Right lobe of liver (tissue), 4 donors: ENCODE measurements around the gene SLC24A5.

Experiments used
- POLR2A ChIP-seq: fragments of 450-650 bp; IDR thresholded peaks from one replicate; pipeline ENCODE4 v1.6.1; 2017; ENCODE audit warnings: antibody characterized with exemption, mild to moderate bottlenecking
- TF ChIP-seq, protein P1 (sequence below), 4 donors: fragments of 200-600 bp in 3 of 4; fragments of 450-650 bp in 1 of 4; IDR thresholded peaks; one replicate each; pipeline versions ENCODE4 v1.5.1 to v1.8.0; 2016 to 2022; ENCODE audit warnings: antibody characterized with exemption in 4 of 4, mild to moderate bottlenecking in 2 of 4
- donor health status: DM: no; HTN: no; CAD: no.
- donor health status: DM: no; HTN: no; CAD: no.
- donor health status: DM: no; HTN: yes; CAD: no.

DNA sequence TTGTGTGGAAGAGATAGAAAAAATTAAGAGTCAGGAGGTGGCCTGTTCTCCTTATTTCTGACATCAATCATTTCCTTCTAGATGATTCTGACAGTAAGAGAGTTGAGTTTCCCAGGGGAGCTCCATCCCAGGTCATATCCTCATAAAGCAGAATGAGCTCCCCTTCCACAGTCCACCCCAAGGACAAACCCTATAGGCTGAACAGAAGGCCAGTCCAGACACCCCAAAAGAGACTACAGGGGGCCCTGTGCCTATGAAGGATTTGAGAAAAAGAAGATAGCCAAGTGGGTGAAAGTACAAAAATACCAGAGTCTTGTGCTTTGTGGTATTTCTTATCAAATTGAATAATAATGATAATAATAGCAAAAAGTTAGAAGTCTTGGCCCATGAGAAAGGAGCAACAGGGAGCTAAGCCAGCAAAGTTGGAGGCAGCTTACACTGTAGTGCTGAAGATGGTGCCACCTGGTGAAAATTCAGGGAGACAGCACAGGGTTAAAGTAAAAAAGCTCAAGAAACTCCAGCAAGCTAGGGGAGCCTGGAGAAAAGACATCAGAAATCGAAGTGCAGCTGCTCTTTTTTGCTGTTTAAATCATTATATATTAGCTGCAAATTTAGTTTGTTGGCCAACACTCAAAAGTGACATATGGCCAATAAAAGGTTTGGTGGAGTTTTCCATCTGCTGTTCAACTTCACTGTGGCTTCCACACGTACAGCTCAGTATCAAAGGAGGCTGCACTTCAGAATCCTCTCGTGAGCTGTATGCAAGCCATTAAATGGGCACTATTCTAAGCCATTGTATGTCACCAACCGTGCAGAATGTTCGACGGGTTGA lies 35.8 kb upstream of the SLC24A5 start:
- TF ChIP-seq, protein P1, sequence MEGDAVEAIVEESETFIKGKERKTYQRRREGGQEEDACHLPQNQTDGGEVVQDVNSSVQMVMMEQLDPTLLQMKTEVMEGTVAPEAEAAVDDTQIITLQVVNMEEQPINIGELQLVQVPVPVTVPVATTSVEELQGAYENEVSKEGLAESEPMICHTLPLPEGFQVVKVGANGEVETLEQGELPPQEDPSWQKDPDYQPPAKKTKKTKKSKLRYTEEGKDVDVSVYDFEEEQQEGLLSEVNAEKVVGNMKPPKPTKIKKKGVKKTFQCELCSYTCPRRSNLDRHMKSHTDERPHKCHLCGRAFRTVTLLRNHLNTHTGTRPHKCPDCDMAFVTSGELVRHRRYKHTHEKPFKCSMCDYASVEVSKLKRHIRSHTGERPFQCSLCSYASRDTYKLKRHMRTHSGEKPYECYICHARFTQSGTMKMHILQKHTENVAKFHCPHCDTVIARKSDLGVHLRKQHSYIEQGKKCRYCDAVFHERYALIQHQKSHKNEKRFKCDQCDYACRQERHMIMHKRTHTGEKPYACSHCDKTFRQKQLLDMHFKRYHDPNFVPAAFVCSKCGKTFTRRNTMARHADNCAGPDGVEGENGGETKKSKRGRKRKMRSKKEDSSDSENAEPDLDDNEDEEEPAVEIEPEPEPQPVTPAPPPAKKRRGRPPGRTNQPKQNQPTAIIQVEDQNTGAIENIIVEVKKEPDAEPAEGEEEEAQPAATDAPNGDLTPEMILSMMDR (IDR thresholded peaks at IDR 0.05): no peak
- no peak for TF ChIP-seq POLR2A
